Activated T-helper 2 cell treated with anti-CD3 and anti-CD28 coated beads, Interferon-gamma antibody, Interleukin-2, Interleukin-4, amounts not matched to agents 10 μg/mL and 5 μg/mL and 100 μg/mL, durations not matched to agents 14 hours and 24 hours and 36 hours (primary cell): ENCODE data around the gene LPCAT2. TPM values are rescaled to one million over a fixed set of nuclear protein-coding genes. Genes with fewer than 3 reads are reported as not detected.
A peak's percentile ranks its signal among the peaks of the same experiment; 100 is the strongest.

Experiments
- DNase-seq: peaks from one replicate; pipeline ENCODE4 v3.0.0; 2021; ENCODE audit warnings: low spot score
- H3K27ac Mint-ChIP-seq: one replicate; pipeline ENCODE4 v1.8.0; 2021; ENCODE audit warnings: mixed read lengths
- H3K27me3 Mint-ChIP-seq: one replicate; pipeline ENCODE4 v1.8.0; 2021; ENCODE audit warnings: low read depth, mixed read lengths
- H3K36me3 Mint-ChIP-seq: one replicate; pipeline ENCODE4 v1.8.0; 2021; ENCODE audit warnings: low read depth, mixed read lengths
- H3K4me1 Mint-ChIP-seq: one replicate; pipeline ENCODE4 v1.8.0; 2021; ENCODE audit warnings: low read depth, mixed read lengths
- H3K4me3 Mint-ChIP-seq: one replicate; pipeline ENCODE4 v1.8.0; 2021; ENCODE audit warnings: low read depth, mild to moderate bottlenecking, moderate library complexity, mixed read lengths
- H3K9me3 Mint-ChIP-seq: one replicate; pipeline ENCODE4 v1.8.0; 2021; ENCODE audit warnings: mixed read lengths
- intact Hi-C: fragments of 100-400 bp; cut with micrococcal nuclease; formaldehyde crosslinking; loops from one replicate; pipeline ENCODE4 v1.15.1; 2023
- total RNA-seq: library from RNA; stranded (reverse); gene quantifications from 2 replicates; pipeline ENCODE4 v1.2.3, GENCODE V29; 2022

The LPCAT2 gene
- total RNA-seq, 1 donor from 2014 or later: 4.1 TPM

- DNase-seq: no peak
- no peaks in the 10 kb centered on the region for H3K36me3 Mint-ChIP-seq
- intact Hi-C loops: loop anchor here (1.0 to 5.0 kb wide), 3 partner anchors 9 to 42 kb away; partner anchors contain the start of gene LPCAT2
- H3K4me1 Mint-ChIP-seq: peaks cover 27% of the 10 kb centered on the region
- H3K27me3 Mint-ChIP-seq: peaks cover 3% of the 10 kb centered on the region
- no peak overlapping the region for H3K27ac Mint-ChIP-seq
- H3K4me3 Mint-ChIP-seq: no peak overlapping the region
- no peaks in the 10 kb centered on the region for H3K9me3 Mint-ChIP-seq
Measured at GRCh38 chr16:55500530-55501011, 8.3 kb upstream of the LPCAT2 start.

GRCh38 chr16:55501549-55502322, 7.1 kb upstream of the LPCAT2 start:
- Mint-ChIP-seq H3K4me1 (peaks cover 26% of the 10 kb centered on the region), H3K4me3 (no peak overlapping the region), H3K9me3 (no peaks in the 10 kb centered on the region), H3K27me3 (peaks cover 6% of the 10 kb centered on the region), H3K36me3 (no peaks in the 10 kb centered on the region), H3K27ac (no peak overlapping the region)
- intact Hi-C loops: loop anchor here (5.0 kb wide), 1 partner anchor 41 kb away; no protein-coding TSS in a partner anchor
- DNase-seq: no peak

- H3K9me3 Mint-ChIP-seq: no peaks in the 10 kb centered on the region
- no peaks in the 10 kb centered on the region for H3K36me3 Mint-ChIP-seq
- intact Hi-C loops: loop anchor here (5.0 kb wide), 1 partner anchor 39 kb away; no protein-coding TSS in a partner anchor
- no peak for DNase-seq
- peaks cover 23% of the 10 kb centered on the region for H3K4me1 Mint-ChIP-seq
- H3K27ac Mint-ChIP-seq: no peak overlapping the region
- H3K27me3 Mint-ChIP-seq: peaks cover 7% of the 10 kb centered on the region
- no peak overlapping the region for H3K4me3 Mint-ChIP-seq
Measured at GRCh38 chr16:55502801-55503366, 6.0 kb upstream of the LPCAT2 start.

GRCh38 chr16:55503726-55504550, 4.9 kb upstream of the LPCAT2 start:
- Mint-ChIP-seq H3K4me1 (peaks cover 24% of the 10 kb centered on the region), H3K27ac (no peak overlapping the region), H3K36me3 (no peaks in the 10 kb centered on the region), H3K9me3 (no peaks in the 10 kb centered on the region), H3K27me3 (peaks cover 12% of the 10 kb centered on the region), H3K4me3 (no peak overlapping the region)
- intact Hi-C loops: loop anchor here (5.0 kb wide), 1 partner anchor 38 kb away; no protein-coding TSS in a partner anchor
- DNase-seq: no peak

DNA sequence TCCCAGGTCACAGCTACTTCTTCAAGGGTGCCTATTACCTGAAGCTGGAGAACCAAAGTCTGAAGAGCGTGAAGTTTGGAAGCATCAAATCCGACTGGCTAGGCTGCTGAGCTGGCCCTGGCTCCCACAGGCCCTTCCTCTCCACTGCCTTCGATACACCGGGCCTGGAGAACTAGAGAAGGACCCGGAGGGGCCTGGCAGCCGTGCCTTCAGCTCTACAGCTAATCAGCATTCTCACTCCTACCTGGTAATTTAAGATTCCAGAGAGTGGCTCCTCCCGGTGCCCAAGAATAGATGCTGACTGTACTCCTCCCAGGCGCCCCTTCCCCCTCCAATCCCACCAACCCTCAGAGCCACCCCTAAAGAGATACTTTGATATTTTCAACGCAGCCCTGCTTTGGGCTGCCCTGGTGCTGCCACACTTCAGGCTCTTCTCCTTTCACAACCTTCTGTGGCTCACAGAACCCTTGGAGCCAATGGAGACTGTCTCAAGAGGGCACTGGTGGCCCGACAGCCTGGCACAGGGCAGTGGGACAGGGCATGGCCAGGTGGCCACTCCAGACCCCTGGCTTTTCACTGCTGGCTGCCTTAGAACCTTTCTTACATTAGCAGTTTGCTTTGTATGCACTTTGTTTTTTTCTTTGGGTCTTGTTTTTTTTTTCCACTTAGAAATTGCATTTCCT, 3.4 kb upstream of the LPCAT2 start:
- intact Hi-C loops: no loop called here
- DNase-seq: no peak
- H3K4me3 Mint-ChIP-seq: no peak overlapping the region

DNA sequence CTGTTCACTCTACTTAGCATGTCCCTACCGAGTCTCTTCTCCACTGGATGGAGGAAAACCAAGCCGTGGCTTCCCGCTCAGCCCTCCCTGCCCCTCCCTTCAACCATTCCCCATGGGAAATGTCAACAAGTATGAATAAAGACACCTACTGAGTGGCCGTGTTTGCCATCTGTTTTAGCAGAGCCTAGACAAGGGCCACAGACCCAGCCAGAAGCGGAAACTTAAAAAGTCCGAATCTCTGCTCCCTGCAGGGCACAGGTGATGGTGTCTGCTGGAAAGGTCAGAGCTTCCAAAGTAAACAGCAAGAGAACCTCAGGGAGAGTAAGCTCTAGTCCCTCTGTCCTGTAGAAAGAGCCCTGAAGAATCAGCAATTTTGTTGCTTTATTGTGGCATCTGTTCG, 2.8 kb upstream of the LPCAT2 start:
- Mint-ChIP-seq H3K36me3 (no peaks in the 10 kb centered on the region), H3K9me3 (no peaks in the 10 kb centered on the region), H3K27me3 (peaks cover 22% of the 10 kb centered on the region), H3K4me3 (no peak overlapping the region), H3K27ac (no peak overlapping the region), H3K4me1 (peaks cover 16% of the 10 kb centered on the region)
- intact Hi-C loops: no loop called here
- DNase-seq: no peak

More for the DNA sequence above, 3.4 kb upstream of the LPCAT2 start:
- Mint-ChIP-seq H3K27ac (no peak overlapping the region), H3K4me1 (peaks cover 20% of the 10 kb centered on the region), H3K36me3 (no peaks in the 10 kb centered on the region), H3K27me3 (peaks cover 21% of the 10 kb centered on the region), H3K9me3 (no peaks in the 10 kb centered on the region)

- H3K4me3 Mint-ChIP-seq: no peak overlapping the region
- peaks cover 2% of the 10 kb centered on the region for H3K9me3 Mint-ChIP-seq
- no peaks in the 10 kb centered on the region for H3K36me3 Mint-ChIP-seq
- H3K27ac Mint-ChIP-seq: no peak overlapping the region
- H3K4me1 Mint-ChIP-seq: peaks cover 11% of the 10 kb centered on the region
- no peak for DNase-seq
- intact Hi-C loops: no loop called here
- H3K27me3 Mint-ChIP-seq: peaks cover 23% of the 10 kb centered on the region
Measured at GRCh38 chr16:55506708-55507107, 2.2 kb upstream of the LPCAT2 start.

GRCh38 chr16:55508271-55508921, 476 bp upstream of the LPCAT2 start:
- Mint-ChIP-seq H3K4me3 (peak overlapping the region; percentile 73), H3K36me3 (peaks cover 13% of the 10 kb centered on the region), H3K4me1 (peaks cover 11% of the 10 kb centered on the region), H3K27ac (no peak overlapping the region), H3K9me3 (peaks cover 18% of the 10 kb centered on the region), H3K27me3 (peaks cover 30% of the 10 kb centered on the region)
- no peak for DNase-seq
- intact Hi-C loops: no loop called here

DNA sequence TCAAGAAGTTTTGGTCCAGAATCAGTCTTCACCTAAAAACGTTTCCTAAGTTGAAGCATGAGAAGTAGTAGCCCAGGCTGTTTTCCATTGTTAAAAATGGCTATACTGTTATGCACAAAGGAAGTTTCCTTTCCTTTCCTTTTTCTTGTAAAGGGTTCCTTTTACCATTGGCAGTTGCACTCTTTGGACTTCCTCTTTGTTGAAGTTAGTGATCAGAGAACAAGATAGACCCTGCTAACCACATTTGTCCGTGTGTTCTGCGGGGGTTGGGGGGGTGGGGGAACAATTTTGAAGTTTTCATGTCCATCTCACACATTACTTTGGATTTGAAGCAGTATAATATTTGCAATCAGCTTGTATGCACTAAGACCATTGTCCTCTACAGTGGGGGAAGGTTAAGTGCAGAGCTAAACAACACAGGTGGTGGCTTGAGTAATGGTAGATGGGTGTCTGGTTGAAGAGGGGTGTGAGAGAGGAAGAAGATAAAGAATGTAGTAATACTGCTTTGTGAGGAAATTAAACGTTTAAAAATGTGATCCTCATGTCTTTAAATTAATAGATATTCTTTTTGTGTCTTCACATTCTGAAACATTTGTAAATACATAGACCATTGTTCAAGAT, 1.4 kb downstream of the LPCAT2 start:
- Mint-ChIP-seq H3K9me3 (peaks cover 29% of the 10 kb centered on the region), H3K4me3 (peak overlapping the region; percentile 73), H3K27me3 (peaks cover 28% of the 10 kb centered on the region), H3K36me3 (peaks cover 13% of the 10 kb centered on the region), H3K27ac (no peak overlapping the region), H3K4me1 (peaks cover 11% of the 10 kb centered on the region)
- DNase-seq: no peak
- intact Hi-C loops: no loop called here

DNA sequence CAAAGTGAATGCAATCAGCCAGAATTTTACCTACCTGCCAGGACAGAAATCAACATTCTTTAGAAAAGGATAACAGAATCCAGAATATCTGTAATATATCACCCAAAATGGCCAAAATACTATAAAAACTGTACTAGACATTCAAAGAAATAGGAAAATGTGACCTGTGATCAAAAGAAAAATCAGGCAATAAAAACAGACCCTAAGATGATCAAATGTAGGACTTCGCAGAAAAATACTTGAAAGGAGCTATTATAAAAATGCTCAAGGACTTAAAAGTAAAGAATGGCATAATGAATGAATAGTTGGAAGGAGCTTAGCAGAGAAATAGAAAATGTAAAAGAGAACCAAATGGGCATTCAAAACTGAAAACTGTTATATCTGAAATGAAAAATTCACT, 4.1 kb downstream of the LPCAT2 start:
- Mint-ChIP-seq H3K27ac (no peak overlapping the region), H3K36me3 (peaks cover 13% of the 10 kb centered on the region), H3K4me3 (no peak overlapping the region), H3K27me3 (peaks cover 29% of the 10 kb centered on the region), H3K4me1 (peaks cover 11% of the 10 kb centered on the region), H3K9me3 (peaks cover 41% of the 10 kb centered on the region)
- DNase-seq: no peak
- intact Hi-C loops: no loop called here

DNA sequence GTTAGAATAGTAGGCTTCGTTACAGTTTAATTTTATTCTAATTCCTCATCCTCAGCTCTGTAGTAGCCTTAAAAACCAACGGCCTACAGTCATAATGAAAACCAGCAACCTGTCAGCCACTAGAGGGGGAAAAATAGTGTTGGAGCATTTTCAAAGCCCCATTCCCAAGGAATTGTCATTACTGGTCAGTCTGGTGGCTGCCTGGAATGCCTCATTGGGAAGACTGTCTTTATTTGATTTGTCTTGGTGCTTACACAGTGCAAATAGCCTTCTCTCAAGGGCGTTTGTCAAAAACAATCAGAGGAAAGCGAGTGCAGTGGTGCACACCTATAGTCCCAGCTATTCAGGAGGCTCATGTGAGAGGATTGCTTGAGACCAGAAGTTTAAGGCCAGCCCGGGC, 4.7 kb downstream of the LPCAT2 start:
- H3K4me1 Mint-ChIP-seq: peaks cover 11% of the 10 kb centered on the region
- H3K27ac Mint-ChIP-seq: no peak overlapping the region
- H3K9me3 Mint-ChIP-seq: peaks cover 45% of the 10 kb centered on the region
- intact Hi-C loops: no loop called here
- H3K4me3 Mint-ChIP-seq: no peak overlapping the region
- peaks cover 13% of the 10 kb centered on the region for H3K36me3 Mint-ChIP-seq
- no peak for DNase-seq
- H3K27me3 Mint-ChIP-seq: peaks cover 26% of the 10 kb centered on the region
